Osteoblast (primary cell): ENCODE results near the gene ARHGDIB. TPM values are rescaled to one million over a fixed set of nuclear protein-coding genes. Genes with fewer than 3 reads are reported as not detected.

ENCODE experiments used
- DNase-seq: peaks from one replicate; pipeline ENCODE4 v3.0.0; 2011; ENCODE audit warnings: low spot score, mixed read lengths; ENCODE audit not compliant: insufficient read length; ENCODE audit errors: missing footprints
- H2AFZ ChIP-seq: 2 replicates; pipeline ENCODE4 v1.6.0; 2011; ENCODE audit warnings: mild to moderate bottlenecking, low read length
- H3K27ac ChIP-seq: 2 replicates; pipeline ENCODE4 v1.5.1; 2011; ENCODE audit warnings: mild to moderate bottlenecking, low read depth, low read length, moderate library complexity
- H3K27me3 ChIP-seq: 2 replicates; pipeline ENCODE4 v1.6.0; 2012; ENCODE audit warnings: mild to moderate bottlenecking, control low read depth, inconsistent platforms, low read length, moderate library complexity; ENCODE audit not compliant: insufficient read depth
- H3K36me3 ChIP-seq: 2 replicates; pipeline ENCODE4 v1.5.1; 2011; ENCODE audit warnings: mild to moderate bottlenecking, low read length, control low read depth, moderate library complexity; ENCODE audit not compliant: insufficient read depth
- H3K4me1 ChIP-seq: 2 replicates; pipeline ENCODE4 v1.5.1; 2011; ENCODE audit warnings: mild to moderate bottlenecking, low read length, control low read depth, moderate library complexity; ENCODE audit not compliant: insufficient read depth
- H3K4me2 ChIP-seq: 2 replicates; pipeline ENCODE4 v1.6.0; 2011; ENCODE audit warnings: mild to moderate bottlenecking, low read length; ENCODE audit not compliant: insufficient read depth
- H3K4me3 ChIP-seq: fragments of 200-600 bp; sonication (generic); 3 replicates; pipeline ENCODE4 v1.5.1; 2012; ENCODE audit warnings: mild to moderate bottlenecking, low read length, inconsistent platforms; ENCODE audit not compliant: insufficient read depth
- H3K79me2 ChIP-seq: 2 replicates; pipeline ENCODE4 v1.6.0; 2012; ENCODE audit warnings: mild to moderate bottlenecking, low read length, control low read depth, inconsistent platforms; ENCODE audit not compliant: insufficient read depth
- H3K9me3 ChIP-seq: 2 replicates; pipeline ENCODE4 v1.5.1; 2011; ENCODE audit warnings: low read depth, low read length, control low read depth
- H4K20me1 ChIP-seq: 2 replicates; pipeline ENCODE4 v1.6.0; 2012; ENCODE audit warnings: mild to moderate bottlenecking, low read length, control low read depth; ENCODE audit not compliant: insufficient read depth
- total RNA-seq: library from RNA; depleted of rRNA; stranded (reverse); fragments of >200 nt; gene quantifications from 2 replicates; pipeline ENCODE4 v1.2.3, GENCODE V29; 2012
- TF ChIP-seq, protein P1 (sequence below): IDR thresholded peaks from 2 replicates; pipeline ENCODE4 v1.5.1; 2011; ENCODE audit warnings: mild to moderate bottlenecking, low read depth, low read length, moderate library complexity; ENCODE audit errors: extremely low read depth

The ARHGDIB gene
- total RNA-seq, 1 donor, result 7.2 TPM

DNA sequence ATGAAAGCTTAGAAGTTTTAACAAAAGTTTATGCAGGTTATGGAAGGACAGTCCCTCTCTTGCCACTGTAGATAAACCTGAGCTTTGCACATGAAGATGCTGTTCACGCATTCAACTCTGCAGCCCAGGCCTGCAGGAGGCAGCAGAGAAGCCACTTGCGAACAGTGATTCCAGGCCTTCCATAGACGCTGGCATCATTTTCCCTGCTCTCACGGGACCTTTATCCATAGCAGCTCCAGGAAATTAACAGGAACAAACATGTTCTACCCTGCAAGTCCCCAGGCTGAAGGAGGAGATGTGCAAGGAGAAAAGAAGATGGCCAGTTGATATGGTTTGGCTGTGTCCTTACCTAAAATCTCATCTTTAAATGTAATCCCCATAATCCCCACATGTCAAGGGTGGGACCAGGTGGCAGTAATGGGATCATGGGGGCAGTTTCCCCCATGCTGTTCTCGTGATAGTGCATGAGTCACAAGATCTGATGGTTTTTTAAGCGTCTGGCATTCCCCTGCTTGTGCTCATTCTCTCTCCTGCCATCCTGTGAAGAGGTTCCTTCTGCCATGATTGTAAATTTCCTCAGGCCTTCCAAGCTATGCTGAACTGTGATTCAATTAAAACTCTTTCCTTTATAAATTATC is 25.1 kb downstream of the ARHGDIB start:
- Histone ChIP-seq H3K4me2 (no peak overlapping the region), H3K4me3 (no peak overlapping the region), H3K4me1 (no peaks in the 10 kb centered on the region), H2AFZ (no peak overlapping the region), H3K27ac (no peak overlapping the region), H3K9me3 (no peaks in the 10 kb centered on the region), H3K36me3 (no peaks in the 10 kb centered on the region), H3K27me3 (no peaks in the 10 kb centered on the region), H3K79me2 (no peaks in the 10 kb centered on the region), H4K20me1 (no peaks in the 10 kb centered on the region)
- TF ChIP-seq, protein P1, sequence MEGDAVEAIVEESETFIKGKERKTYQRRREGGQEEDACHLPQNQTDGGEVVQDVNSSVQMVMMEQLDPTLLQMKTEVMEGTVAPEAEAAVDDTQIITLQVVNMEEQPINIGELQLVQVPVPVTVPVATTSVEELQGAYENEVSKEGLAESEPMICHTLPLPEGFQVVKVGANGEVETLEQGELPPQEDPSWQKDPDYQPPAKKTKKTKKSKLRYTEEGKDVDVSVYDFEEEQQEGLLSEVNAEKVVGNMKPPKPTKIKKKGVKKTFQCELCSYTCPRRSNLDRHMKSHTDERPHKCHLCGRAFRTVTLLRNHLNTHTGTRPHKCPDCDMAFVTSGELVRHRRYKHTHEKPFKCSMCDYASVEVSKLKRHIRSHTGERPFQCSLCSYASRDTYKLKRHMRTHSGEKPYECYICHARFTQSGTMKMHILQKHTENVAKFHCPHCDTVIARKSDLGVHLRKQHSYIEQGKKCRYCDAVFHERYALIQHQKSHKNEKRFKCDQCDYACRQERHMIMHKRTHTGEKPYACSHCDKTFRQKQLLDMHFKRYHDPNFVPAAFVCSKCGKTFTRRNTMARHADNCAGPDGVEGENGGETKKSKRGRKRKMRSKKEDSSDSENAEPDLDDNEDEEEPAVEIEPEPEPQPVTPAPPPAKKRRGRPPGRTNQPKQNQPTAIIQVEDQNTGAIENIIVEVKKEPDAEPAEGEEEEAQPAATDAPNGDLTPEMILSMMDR, result peak; percentile 41
- DNase-seq, result peak; percentile 65

DNA sequence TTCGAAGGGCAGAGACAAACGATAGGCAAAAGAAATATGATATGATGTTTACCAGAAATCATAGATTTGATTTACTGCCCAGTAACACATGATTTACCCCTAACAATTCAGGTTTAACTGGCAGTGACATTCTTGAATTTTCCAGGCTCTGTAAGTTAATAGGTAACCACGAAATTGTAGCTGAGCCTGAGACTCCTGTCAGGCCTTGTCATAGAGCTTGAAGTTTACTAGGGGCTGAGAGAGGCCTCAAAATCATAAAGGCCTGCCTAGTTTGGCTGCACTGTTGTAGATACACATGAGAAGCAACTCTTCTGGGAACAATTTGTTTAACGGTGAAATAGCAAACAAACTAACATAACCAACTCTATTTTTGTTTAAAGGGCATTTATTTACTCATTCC is 26.4 kb downstream of the ARHGDIB start:
- H3K27me3 ChIP-seq, result no peaks in the 10 kb centered on the region
- H4K20me1 ChIP-seq, result no peaks in the 10 kb centered on the region
- DNase-seq, result no peak
- H3K27ac ChIP-seq, result no peak overlapping the region
- H3K9me3 ChIP-seq, result no peaks in the 10 kb centered on the region
- H2AFZ ChIP-seq, result no peak overlapping the region
- no peak overlapping the region for H3K4me2 ChIP-seq
- no peaks in the 10 kb centered on the region for H3K36me3 ChIP-seq
- TF ChIP-seq, protein P1, result no peak
- H3K4me3 ChIP-seq, result no peak overlapping the region
- no peaks in the 10 kb centered on the region for H3K4me1 ChIP-seq
- no peaks in the 10 kb centered on the region for H3K79me2 ChIP-seq

DNA sequence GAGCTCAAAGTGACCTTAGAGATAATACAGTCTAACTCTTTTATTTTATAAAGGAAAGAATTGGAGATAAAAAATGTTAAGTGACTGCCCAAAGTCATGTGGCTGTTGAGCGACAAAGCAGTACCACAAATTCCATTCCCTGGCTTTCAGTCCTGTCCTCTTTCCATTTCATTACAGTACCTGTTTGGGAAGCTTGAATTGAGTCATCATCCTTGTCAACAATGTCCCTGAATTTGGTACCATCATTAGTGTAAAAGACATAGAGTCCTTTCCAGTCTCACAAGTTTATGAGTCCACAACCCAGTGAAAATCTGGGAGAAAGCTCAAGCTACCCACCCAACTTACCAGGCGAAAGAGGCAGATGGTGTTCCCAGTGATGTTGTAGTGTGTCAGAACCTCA is 26.9 kb downstream of the ARHGDIB start:
- Histone ChIP-seq H3K4me3 (no peak overlapping the region), H3K36me3 (no peaks in the 10 kb centered on the region), H3K9me3 (no peaks in the 10 kb centered on the region), H3K4me1 (no peaks in the 10 kb centered on the region), H3K79me2 (no peaks in the 10 kb centered on the region), H4K20me1 (no peaks in the 10 kb centered on the region), H2AFZ (no peak overlapping the region), H3K27ac (no peak overlapping the region), H3K27me3 (no peaks in the 10 kb centered on the region), H3K4me2 (no peak overlapping the region)
- TF ChIP-seq, protein P1, result no peak
- no peak for DNase-seq

DNA sequence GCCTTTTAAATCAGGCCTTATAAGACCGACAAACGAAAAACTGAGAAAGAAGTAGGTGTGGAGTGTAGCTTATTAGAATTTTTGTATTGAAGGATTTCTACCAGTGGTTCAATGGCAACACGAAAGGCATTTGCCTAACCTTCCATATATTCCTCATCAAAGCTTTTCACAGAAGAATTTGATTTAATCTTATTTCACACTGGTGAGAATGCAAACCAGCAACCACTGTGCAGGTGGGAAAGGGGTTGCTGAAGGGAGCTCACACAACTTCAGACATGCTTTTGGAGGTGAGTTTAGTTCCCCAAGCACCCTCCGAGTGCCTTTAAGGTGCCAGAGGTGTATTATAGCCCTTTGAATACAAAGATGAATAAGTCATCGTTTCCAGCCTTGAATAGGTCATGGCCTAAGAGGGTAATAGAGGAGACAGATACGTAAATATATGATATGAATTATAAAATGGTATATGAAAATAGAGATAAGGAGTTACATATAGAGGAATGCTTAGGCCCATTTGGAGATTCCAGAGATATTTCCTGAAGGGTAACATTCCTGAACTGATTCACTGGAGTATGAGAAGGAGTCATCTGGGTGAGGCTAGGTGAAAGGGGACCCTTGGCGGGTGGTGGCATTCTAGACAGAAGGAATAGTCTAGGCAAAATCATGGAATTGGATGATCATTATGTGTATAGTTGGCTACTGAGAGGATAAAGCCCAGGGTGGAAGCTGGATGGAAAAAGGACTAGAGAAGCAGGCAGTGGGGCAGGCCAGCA is 29.4 kb downstream of the ARHGDIB start:
- no peak overlapping the region for H3K4me3 ChIP-seq
- DNase-seq, result no peak
- H3K4me2 ChIP-seq, result no peak overlapping the region
- H3K4me1 ChIP-seq, result no peaks in the 10 kb centered on the region
- no peaks in the 10 kb centered on the region for H4K20me1 ChIP-seq
- peaks cover 6% of the 10 kb centered on the region for H3K27me3 ChIP-seq
- H2AFZ ChIP-seq, result no peak overlapping the region
- no peak overlapping the region for H3K27ac ChIP-seq
- H3K36me3 ChIP-seq, result no peaks in the 10 kb centered on the region
- H3K9me3 ChIP-seq, result no peaks in the 10 kb centered on the region
- TF ChIP-seq, protein P1, result no peak
- H3K79me2 ChIP-seq, result no peaks in the 10 kb centered on the region
